PC-9 (cell line): ENCODE data around the gene CSF1.

Experiments used
- CTCF ChIP-seq: fragments of 200-600 bp; sonication (generic); conservative IDR thresholded peaks from 2 replicates; pipeline ENCODE4 v1.6.1; 2017; ENCODE audit warnings: mixed run types, antibody characterized with exemption, mild to moderate bottlenecking, moderate library complexity
- EZH2 ChIP-seq: fragments of 200-600 bp; sonication (generic); IDR thresholded peaks from 2 replicates; pipeline ENCODE4 v1.8.0; 2017; ENCODE audit warnings: antibody characterized with exemption, low read depth

GRCh38 chr1:109926662-109927300 is 16.1 kb downstream of the CSF1 start:
- no peak for TF ChIP-seq CTCF
- no peak for TF ChIP-seq EZH2
